AG09309 (cell line): Measurements from ENCODE around the gene HVCN1.

Source experiments
- DNase-seq: peaks from one replicate; pipeline ENCODE4 v3.0.0-alpha.2; 2010; ENCODE audit warnings: low read depth
- H3K4me3 ChIP-seq: 2 replicates; pipeline ENCODE4 v1.5.1; 2011; ENCODE audit warnings: mild to moderate bottlenecking, low read depth, low read length, moderate library complexity; ENCODE audit not compliant: control insufficient read depth
- CTCF ChIP-seq: IDR thresholded peaks from 2 replicates; pipeline ENCODE4 v1.5.1; 2011; ENCODE audit warnings: mild to moderate bottlenecking, low read depth, low read length, inconsistent platforms; ENCODE audit not compliant: insufficient read depth, control insufficient read depth; ENCODE audit errors: missing control alignments

The HVCN1 gene

GRCh38 chr12:110718222-110718908 lies 29.4 kb upstream of the HVCN1 start:
- no peak overlapping the region for H3K4me3 ChIP-seq
- no peak for DNase-seq
- no peak for TF ChIP-seq CTCF

- TF ChIP-seq CTCF = no peak
- DNase-seq = no peak
Measured at GRCh38 chr12:110717037-110717436, 28.1 kb upstream of the HVCN1 start.

GRCh38 chr12:110708917-110709316 lies 20.0 kb upstream of the HVCN1 start:
- DNase-seq = no peak
- TF ChIP-seq CTCF = no peak
- no peak overlapping the region for H3K4me3 ChIP-seq

More at GRCh38 chr12:110717037-110717436, 28.1 kb upstream of the HVCN1 start:
- no peak overlapping the region for H3K4me3 ChIP-seq

- H3K4me3 ChIP-seq = no peak overlapping the region
- no peak for TF ChIP-seq CTCF
Measured at GRCh38 chr12:110705309-110705708, 16.4 kb upstream of the HVCN1 start.

GRCh38 chr12:110704750-110705149 lies 15.8 kb upstream of the HVCN1 start:
- H3K4me3 ChIP-seq = no peak overlapping the region
- no peak for DNase-seq
- TF ChIP-seq CTCF = no peak

More at GRCh38 chr12:110705309-110705708, 16.4 kb upstream of the HVCN1 start:
- DNase-seq = no peak

GRCh38 chr12:110704231-110704630 lies 15.3 kb upstream of the HVCN1 start:
- no peak for DNase-seq
- no peak for TF ChIP-seq CTCF
- H3K4me3 ChIP-seq = no peak overlapping the region
